ENCODE results near the gene SDCBP2. TPM values are rescaled to one million over a fixed set of nuclear protein-coding genes. Genes with fewer than 3 reads are reported as not detected.
"Not testable (repeated sequence)": the region's sequence is repeated elsewhere in the genome, so short reads cannot be mapped to it uniquely, and the experiment has no call there.

The SDCBP2 gene
- total RNA-seq, 1 donor from 2014 or later, result 3.6 TPM

DNA sequence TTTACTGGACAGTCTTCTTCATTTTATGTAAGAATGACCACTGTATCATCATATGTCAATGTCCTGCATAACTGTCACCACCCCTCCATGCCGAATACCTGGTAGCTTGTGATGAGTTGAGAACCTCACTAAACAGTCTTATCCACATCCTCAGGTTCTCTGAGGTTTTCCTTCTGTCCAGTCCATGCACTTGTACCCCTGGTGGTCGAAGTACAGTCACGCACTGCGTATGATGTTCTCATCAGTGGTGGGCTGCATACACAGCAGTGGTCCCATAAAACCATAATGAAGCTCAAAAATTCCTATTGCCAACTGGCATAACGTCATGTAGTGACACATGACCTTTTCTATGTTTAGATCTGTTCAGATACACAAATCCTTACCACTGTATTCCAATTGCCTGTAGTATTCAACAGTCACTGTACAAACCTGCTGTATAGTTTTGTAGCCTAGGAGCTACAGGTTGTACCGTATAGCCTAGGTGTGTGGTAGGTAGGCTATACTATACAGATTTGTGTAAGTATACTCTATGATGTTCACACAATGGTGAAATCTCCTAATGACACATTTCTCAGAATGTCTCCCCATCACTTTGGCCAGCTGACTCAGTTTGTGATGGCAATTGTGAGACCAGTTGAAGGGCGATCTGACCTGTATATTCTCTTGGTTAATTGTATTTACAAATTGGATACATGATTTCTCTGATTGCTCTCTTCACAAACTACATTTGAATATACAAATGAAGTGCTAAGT, 31.3 kb upstream of the SDCBP2 start:
- DNase-seq, result no peak

DNA sequence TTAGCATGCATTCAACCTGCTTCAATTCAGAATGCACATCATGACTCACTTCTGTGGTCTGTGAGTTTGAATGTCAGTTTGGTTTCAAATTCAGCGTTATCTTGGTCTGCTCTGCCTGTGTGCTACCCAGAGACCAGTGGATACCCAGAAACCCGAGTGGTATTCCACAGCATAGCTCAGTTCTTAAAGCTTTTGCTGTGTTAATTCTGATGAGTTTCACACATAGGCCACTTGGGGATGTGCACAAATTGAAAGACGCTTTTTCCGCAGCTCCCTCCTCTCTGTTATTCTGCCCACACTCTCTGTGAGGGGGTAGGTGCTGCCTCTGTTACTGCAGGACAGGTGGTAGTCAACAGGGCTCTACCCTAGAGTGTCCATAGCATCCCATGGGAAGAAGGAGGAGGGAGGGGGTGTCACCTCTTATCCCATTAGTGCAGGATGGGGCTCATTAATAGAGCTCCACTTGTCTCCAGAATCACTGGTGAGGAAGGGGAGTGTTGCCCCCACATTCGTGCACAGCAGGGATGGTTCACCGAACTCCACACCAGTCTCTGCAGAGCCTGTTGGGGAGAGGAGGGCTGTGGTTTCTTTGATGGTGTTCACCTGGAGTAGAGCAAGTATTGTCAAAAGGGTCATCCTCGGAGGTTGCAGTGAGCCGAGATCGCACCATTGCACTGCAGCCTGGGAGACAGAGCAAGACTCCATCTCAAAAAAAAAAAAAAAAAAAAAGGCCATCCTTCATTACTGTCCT, 29.2 kb upstream of the SDCBP2 start:
- no peak for DNase-seq

DNA sequence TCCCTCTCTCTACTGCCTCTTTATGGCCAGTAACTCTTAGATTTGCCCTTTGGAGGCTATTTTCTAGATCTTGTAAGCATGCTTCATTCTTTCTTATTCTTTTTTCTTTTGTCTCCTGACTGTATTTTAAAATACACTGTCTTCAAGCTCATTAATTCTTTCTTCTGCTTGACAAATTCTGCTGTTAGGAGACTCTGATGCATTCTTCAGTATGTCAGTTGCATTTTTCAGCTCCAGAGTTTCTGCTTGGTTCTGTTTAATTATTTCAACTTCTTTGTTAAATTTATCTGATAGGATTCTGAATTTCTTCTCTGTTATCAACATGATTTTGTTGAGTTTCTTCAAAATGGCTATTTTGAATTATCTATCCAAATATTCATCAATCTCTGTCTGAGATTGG, 25.0 kb upstream of the SDCBP2 start:
- DNase-seq, result no peak

DNA sequence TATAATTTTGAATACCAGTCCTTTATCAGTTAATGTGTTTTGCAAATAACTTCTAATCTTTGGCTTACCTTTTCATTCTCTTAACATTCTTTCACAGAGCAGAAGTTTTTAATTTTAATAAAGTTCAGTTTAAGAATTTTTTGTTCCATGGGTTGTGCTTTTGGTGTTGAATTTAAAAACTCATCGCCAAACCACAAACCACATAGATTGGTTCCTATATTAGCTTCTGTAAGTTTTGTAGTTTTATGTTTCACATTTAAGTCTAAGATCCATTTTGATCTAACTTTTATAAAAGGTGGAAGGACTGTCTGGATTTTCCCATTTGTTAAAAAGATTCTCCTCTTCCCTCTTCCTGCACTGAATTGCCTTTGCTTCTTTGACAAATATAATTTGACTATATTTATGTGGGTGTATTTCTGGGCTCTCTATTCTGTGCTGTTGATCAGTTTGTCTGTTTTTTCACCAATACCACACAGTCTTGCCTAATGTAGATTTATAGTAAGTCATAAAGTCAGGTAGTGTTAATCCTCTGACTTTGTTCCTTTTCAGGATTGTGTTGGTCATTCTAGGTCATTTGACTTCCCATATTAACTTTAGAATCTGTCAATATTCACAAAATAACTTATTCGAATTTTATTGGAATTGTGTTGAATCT, 17.5 kb upstream of the SDCBP2 start:
- DNase-seq, result no peak

DNA sequence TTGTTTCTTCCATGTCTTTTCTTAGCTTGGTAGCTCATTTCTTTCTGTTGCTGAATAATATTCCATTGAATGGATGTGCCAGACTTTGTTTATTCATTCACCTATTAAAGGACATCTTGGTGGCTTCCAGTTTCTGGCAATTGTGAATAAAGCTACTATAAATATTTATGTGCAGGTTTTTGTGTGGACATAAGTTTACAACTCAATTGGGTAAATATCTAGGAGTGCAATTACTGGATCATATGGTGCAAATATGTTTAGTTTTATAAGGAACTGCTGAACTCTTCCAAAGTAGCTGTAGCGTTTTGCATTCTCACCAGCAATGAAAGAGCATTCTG, 16.8 kb upstream of the SDCBP2 start:
- DNase-seq, result no peak

DNA sequence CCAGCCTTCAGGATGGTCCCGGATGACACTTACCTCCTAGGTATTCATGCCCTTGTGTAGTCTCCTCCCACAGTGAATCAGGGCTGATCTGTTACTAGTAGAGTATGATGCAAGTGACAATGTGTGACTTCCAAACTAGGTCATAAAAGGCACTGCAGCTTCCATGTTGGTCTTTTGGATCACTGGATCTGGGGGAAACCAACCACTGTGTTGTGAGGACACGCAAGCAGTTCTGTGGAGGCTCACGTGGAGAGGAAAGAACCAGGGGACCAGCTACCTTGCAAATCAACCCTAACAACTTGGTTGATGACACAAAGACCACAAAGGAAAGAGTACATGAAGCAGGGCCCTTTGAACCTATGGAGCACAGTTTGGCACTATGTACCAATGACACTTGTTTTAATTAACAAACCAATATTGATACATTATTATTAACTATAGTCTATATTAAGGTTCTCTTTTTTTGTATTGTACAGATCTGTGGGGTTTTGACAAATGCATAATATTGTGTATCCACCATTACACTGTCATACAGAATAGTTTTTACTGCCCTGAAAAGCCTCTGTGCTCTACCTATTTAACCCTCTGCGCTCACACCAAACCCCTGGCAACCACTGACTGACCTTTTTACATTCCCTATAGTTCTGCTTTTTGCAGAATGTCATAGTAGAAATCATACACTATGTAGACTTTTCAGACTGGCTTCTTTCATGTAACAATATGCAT, 16.3 kb upstream of the SDCBP2 start:
- DNase-seq, result no peak

DNA sequence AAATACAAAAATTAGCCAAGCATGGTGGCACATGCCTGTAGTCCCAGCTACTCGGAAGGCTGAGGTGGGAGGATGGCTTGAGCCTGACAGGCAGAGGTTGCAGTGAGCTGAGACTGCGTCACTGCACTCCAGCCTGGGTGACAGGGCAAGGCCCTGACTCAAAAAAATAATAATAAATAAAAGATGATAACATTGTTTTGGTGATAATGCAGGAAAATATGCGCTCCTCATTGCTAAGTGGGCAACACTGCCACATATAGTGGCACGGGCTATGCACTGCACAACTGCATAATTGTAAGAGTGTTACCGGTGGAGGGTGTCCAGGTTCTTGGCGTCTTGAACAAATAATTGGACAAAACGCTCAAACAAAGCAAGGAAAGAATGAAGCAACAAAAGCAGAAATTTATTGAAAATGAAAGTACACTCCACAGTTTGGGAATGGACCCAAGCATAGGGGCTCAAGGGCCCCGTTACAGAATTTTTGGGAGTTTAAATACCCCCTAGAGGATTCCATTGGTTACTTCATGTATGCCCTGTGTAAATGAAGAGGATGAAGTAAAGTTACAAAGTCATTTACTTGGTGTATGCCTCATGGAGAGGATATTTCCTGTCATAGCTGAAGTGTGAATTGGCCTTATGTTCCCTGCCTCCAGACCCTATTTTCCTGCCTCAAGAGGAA, 14.6 kb upstream of the SDCBP2 start:
- not testable (repeated sequence) for DNase-seq

DNA sequence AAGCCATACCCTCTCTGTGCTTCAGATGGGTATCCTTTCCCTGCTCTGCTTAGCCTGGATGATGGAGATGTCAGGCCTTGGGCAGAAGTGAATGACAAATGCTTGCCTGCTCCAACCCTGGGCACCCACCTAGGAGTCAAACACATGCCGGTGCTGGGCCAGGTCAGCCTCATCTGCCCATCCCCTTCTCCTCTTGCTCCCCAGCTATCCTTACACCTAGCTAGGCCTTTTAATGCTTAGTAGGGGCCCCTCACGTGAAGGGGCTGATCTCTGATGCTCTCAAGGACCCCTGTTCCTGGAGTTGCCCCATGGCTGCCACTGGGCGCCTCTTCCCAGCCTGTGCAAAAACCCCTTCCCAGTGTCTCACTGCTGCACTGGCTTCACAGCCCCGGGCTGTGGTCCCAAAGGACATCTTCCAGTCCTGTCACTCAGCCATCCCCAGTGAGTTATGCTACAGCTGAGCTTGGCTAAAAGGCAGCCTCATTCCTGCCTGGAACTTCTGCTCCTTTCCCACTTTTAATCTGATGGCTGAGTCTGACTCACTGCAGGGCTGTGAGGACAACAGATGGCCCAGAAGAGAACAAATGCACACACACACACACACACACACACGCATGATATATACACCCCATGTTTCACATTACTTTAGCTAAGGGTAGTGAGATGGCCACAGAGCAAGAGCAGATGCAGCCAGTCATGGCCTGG, 12.8 kb upstream of the SDCBP2 start:
- no peak for DNase-seq

DNA sequence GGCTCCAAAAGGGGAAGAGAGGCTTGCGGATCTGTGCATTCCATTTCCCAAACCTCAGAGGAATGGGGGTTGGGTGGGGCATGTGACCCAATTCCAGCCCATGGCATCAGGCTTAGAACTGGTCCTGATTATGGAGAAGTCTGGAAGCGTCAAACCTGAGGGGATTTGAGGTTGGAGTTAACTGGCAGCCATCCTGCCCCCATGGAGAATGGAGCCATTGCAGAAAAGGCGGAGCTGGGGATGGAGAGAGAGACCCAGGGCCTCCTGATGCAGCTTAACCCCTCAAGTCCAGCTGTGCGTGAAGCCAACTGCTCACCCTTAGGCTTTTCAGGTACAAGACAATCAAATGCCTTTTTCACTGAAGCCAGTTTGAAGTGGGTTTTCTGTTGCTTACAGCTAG, 9.9 kb upstream of the SDCBP2 start:
- DNase-seq, result no peak

DNA sequence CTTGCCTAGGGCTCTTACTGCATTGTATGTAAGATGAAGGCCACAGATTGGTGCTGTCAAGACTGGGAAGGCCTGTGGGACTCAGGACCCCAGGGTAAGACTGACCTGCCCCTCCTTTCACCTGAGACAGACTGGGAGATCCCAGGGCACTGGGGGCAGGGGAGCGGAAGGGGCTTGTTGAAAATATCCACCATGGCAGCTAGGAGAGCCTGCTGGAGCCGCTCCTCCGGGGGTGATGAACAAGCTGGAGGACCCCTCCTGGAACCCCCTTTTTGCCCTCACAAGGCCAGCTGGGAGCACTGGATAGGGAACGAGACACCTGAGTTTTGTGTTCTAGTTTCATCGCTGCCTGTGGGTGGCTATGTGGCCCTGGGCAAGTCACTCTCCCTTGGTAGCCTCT, 9.2 kb upstream of the SDCBP2 start:
- no peak for DNase-seq

DNA sequence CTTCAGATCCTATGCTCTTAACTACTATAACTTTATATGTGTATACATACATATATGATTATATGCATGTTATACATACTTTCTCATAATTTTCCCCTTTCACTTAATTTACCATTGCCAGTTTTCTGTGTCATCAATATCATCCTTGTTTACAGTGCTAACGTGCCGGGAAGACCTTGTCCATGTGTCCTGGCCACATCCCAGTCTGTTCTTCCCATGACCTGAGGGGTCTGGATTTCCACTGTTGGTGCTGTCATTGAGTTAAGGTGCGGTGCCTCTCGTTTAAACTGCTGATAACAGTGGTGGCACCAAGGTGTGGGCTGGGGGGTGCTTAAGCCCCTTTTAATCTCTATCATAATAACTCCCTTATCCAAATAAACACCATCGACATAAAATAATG, 8.5 kb upstream of the SDCBP2 start:
- no peak for DNase-seq

DNA sequence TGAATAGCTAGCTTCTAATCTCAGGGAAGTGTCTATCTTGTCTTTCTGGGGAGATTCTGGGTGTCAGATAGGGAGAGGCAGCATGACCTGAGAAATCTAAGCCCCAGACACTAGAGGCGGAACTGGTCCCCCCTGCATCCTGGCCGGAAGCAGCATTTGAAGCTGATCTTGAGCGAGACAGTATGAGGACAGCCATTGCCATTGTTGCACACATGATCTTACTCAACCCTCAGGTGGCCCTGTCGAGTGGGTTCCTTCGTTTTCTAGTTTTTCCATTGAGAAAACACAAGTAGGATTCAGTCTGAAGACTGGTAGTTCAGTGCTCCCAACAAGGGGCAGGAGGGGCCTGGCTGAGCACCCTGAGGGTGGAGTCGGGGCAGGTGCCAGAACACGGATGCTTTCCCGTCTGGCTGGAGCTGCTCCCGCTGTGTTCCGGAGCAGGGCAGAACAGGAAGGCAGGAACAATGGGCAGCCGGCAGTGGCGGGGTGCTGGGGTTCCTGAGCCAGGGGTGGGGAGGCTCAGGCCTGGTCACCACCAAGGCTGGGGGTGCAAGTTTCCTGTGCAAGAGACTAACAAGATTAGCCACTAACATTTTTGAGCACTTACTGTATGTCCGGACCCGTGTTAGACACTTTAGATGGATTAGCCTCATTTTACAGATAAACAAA, 7.9 kb upstream of the SDCBP2 start:
- no peak for DNase-seq

DNA sequence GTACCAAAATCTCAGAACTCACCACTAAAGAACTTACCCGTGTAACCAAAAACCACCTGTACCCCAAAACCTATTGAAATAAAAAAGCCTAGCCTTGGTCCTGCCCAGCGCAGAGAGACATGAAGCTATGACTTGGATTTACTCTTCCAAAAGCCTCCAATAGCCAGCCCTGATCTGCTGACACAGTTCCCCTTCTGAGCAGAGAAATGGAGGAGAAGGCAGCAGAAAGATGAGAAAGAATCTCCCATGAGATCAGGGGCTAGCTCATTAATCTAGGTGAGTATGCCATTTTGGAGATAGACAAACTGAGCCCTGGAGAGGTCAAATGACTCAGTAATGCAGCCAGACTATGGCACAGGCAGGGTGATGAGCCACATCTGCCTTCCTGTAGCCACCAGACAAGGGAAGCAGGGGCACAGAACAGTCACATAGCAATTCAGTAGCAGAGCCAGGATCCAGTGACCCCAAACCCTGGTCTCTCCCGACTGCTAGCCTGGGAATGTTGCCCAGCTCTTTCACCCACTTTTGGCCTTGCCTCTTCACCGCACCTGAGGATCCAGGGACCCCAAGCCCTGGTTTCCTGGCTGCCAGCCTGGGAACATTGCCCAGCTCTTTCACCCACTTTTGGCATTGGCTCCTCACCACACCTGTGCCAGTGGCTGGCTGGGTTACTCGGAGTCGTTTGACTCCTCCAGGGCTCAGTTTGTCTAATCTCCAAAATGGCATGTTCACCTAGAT, 7.2 kb upstream of the SDCBP2 start:
- DNase-seq, result no peak

DNA sequence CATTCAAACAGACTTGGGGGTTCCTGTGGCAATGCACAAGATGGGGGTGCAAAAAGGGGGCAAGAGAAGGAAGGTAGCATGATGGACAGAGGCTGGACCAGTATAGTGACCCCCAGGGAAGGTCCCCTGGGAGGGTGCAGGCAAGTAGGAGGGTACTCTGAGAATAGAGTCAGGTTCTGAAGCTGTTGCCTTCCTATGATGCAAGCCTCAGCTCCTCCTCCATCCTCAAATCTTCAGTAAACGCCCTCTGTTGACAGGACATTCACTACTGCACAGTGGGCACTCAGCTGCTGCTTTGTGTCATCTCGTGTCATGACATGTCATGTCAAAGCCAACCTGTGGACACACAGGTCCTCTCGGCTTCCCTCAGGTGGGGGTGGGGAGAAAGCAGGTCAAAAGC, 5.8 kb upstream of the SDCBP2 start:
- no peak for DNase-seq

DNA sequence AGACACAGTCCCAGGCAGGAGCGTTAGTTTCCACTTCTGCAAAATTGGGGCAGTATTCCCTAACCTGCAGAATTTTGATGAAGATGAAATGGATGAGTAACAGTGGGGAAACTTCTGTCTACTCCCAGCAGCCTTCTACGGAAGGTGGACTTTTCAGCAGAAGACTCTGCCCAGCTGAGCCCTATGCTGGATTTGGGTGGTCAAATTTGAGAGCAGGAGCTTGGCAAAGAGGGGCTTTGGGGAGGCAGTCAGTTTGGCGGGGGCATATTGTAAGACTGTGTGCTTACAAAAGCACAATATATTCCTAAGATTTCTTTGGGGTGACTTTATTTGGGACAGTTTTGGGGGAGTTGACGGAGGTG, 5.4 kb upstream of the SDCBP2 start:
- DNase-seq, result no peak

DNA sequence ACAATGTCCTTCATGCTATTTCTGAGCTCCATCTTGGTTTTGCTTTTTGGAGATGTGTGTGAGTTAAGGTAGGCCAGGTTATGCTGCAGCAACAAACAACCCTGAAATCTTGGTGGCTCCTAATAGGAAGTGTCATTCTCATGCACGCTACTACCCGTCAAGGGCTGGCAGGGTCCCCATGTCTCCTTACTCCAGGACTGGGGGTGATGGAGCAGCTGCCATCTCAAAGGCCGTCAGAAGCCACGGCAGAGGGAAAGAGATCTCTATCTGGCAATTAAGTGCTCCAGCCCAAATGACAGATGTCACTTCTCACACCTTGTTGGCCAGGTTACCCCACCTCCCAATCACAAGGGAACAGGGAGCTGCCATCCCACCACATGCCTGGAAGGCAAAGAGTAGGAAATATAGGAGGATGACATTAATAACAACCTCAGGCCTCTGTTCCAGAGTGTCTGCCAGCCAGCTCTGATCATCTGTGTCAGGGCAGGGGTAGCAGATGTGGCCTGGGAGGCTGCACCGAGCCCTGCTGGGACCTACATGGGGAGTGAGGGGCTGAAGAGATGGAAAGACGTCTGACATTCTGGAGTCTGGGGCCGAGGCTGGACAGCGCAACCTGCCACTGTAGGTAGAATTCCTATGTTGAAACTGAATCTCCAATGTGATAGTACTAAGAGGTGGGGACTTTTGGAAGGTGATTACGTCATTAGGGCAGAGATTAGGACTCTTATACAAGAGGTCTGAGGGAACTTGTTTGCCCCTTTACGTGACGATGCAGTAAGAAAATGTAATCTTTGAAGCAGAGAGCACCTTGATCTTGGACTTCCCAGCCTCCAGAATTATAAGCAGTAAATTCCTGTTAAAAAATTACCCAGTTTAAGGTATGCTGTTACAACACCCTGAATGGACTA, 4.8 kb upstream of the SDCBP2 start:
- no peak for DNase-seq

DNA sequence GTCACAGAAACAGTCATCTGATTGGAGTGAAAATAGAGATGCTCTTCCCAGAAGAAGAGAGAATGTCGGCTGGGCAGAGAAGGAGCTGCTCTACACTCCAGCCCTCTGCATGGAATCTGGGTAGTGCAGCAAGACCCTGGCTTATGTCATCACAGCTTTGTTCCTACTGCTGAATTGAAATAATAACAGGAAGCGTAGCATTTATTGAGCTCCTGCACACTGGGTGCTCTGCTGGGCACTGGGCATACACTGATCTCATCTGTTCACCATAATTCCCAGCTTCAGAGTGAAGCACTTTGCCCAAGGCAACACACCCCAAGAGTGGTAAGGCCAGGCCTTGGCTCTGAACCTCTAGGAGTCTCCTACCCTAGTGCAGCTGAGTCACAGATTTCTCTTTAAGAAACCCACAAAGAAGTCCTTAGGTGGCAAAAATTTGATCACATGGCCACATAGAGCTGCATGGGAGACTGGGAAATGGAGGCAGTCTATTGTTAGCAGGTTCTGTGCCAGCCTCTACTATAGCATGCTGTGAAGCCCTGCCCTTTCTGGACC, 3.9 kb upstream of the SDCBP2 start:
- no peak for DNase-seq

DNA sequence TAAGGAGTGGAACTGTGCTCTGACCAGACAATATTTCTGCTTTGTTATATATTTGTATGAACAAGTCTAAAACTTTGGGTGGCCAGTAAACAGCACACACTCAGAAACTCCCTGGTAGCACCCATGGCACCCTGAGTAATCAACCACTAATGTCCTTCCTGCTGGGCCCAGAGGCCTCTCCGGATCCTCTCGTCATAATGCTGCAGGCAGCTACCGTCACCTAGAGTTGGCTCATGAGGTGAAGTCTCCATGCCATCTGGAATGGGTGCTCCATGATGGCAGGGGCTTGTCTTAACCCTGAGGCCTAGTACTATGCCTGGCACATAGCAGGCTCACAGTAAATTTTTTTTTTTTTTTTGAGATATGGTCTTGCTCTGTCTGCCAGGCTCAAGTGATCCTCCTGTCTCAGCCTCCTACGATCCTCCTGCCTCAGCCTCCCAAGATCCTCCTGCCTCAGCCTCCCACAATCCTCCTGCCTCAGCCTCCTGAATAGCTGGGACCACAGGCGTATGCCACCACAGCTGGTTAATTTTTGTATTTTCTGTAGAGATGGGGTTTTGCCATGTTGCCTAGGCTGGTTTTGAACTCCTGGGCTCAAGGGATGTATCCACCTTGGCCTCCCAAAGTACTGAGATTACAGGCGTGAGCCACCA, 3.0 kb upstream of the SDCBP2 start:
- no peak for DNase-seq

Data from tongue (tissue), 2 donors.